Smooth muscle cell (in vitro differentiated cells): Measurements from ENCODE around the gene SPACA7. TPM values are rescaled to one million over a fixed set of nuclear protein-coding genes. Genes with fewer than 3 reads are reported as not detected.

Source experiments
- DNase-seq: peaks from one replicate; lab custom pipeline; 2025; ENCODE audit not compliant: unreplicated experiment; lab: John Stamatoyannopoulos, UW
- H2AFZ ChIP-seq: fragments of 200-600 bp; sonication (generic); 2 replicates; pipeline ENCODE4 v1.6.0; 2016; ENCODE audit warnings: antibody characterized with exemption, low read depth, mild to moderate bottlenecking
- H3F3A ChIP-seq: fragments of 200-600 bp; sonication (generic); 2 replicates; pipeline ENCODE4 v1.6.0; 2017; ENCODE audit warnings: antibody characterized with exemption, low read depth
- H3K27ac ChIP-seq: fragments of 200-600 bp; sonication (generic); 2 replicates; pipeline ENCODE4 v1.5.1; 2016; ENCODE audit warnings: low read depth, mild to moderate bottlenecking
- H3K27me3 ChIP-seq: fragments of 200-600 bp; sonication (generic); 2 replicates; pipeline ENCODE4 v1.6.1; 2016; ENCODE audit warnings: low read depth, mild to moderate bottlenecking
- H3K36me3 ChIP-seq: fragments of 200-600 bp; sonication (generic); 2 replicates; pipeline ENCODE4 v1.5.1; 2016; ENCODE audit warnings: low read depth
- H3K4me1 ChIP-seq: fragments of 200-600 bp; sonication (generic); 2 replicates; pipeline ENCODE4 v1.5.1; 2016; ENCODE audit warnings: low read depth
- H3K4me2 ChIP-seq: fragments of 200-600 bp; sonication (generic); 2 replicates; pipeline ENCODE4 v1.6.0; 2016; ENCODE audit warnings: mild to moderate bottlenecking
- H3K4me3 ChIP-seq: fragments of 200-600 bp; sonication (generic); 2 replicates; pipeline ENCODE4 v1.5.1; 2016; ENCODE audit warnings: mild to moderate bottlenecking
- H3K79me2 ChIP-seq: fragments of 200-600 bp; sonication (generic); 2 replicates; pipeline ENCODE4 v1.6.0; 2016; ENCODE audit warnings: low read depth, mild to moderate bottlenecking
- H3K9ac ChIP-seq: fragments of 200-600 bp; sonication (generic); 2 replicates; pipeline ENCODE4 v1.6.0; 2016; ENCODE audit warnings: low read depth
- H3K9me3 ChIP-seq: fragments of 200-600 bp; sonication (generic); replicated peaks from 2 replicates; pipeline ENCODE4 v1.5.1; 2016; ENCODE audit warnings: low read depth
- H4K20me1 ChIP-seq: fragments of 200-600 bp; sonication (generic); 2 replicates; pipeline ENCODE4 v1.6.0; 2016; ENCODE audit warnings: low read depth
- CTCF ChIP-seq: fragments of 200-600 bp; sonication (generic); IDR thresholded peaks from 2 replicates; pipeline ENCODE4 v1.5.1; 2017; ENCODE audit warnings: borderline replicate concordance, mild to moderate bottlenecking, antibody characterized with exemption; ENCODE audit not compliant: insufficient read depth, poor library complexity, severe bottlenecking
- WGBS: methylation state at CpG from one replicate; pipeline ENCODE4 v1.1.7; 2016; ENCODE audit warnings: low lambda C conversion rate; 5-methylcytosine and 5-hydroxymethylcytosine counted together
- polyA plus RNA-seq: library from polyadenylated mRNA; unstranded; fragments of >200 nt; fragmentation: Nextera tagmentation; extraction: Ambion mirVana; gene quantifications from 2 replicates; pipeline ENCODE4 v1.2.1, GENCODE V29; 2016
- total RNA-seq: library from RNA; depleted of rRNA; stranded (reverse); fragments of >200 nt; gene quantifications from 2 replicates; pipeline ENCODE4 v1.2.3, GENCODE V29; 2014

The SPACA7 gene
- total RNA-seq = not detected in 2 replicates
- not detected in 2 replicates for polyA plus RNA-seq

GRCh38 chr13:112376050-112376681, at the start of gene SPACA7:
TSS of gene SPACA7 (plus strand) at chr13:112376355. CDS start at chr13:112376386, 31 bp downstream.
- no peak within 1 kb of the TSS for H3K27ac ChIP-seq
- no peak for DNase-seq
- H3K4me1 ChIP-seq = no peaks in the 10 kb centered on the region
- H3K27me3 ChIP-seq = no peaks in the 10 kb centered on the region
- H3K4me2 ChIP-seq = no peak within 1 kb of the TSS
- H4K20me1 ChIP-seq = no peaks in the 10 kb centered on the region
- no peak within 1 kb of the TSS for H3K9ac ChIP-seq
- no peaks in the 10 kb centered on the region for H3K9me3 ChIP-seq
- no peak for TF ChIP-seq CTCF
- no peak within 1 kb of the TSS for H2AFZ ChIP-seq
- no peaks in the 10 kb centered on the region for H3K36me3 ChIP-seq
- 90% methylated on average over 8 of the region's 8 CpGs for WGBS
- no peaks in the 10 kb centered on the region for H3K79me2 ChIP-seq
- no peak within 1 kb of the TSS for H3K4me3 ChIP-seq
- H3F3A ChIP-seq = no peaks in the 10 kb centered on the region

- no peak for TF ChIP-seq CTCF
- H3K4me2 ChIP-seq = no peak overlapping the region
- no peaks in the 10 kb centered on the region for H3K79me2 ChIP-seq
- H3K4me1 ChIP-seq = no peaks in the 10 kb centered on the region
- WGBS = 87% methylated on average over 17 of the region's 17 CpGs
- no peak overlapping the region for H2AFZ ChIP-seq
- H3K27ac ChIP-seq = no peak overlapping the region
- H3K36me3 ChIP-seq = no peaks in the 10 kb centered on the region
- no peaks in the 10 kb centered on the region for H3K9me3 ChIP-seq
- DNase-seq = no peak
- no peak overlapping the region for H3K9ac ChIP-seq
- H4K20me1 ChIP-seq = no peaks in the 10 kb centered on the region
- H3K4me3 ChIP-seq = no peak overlapping the region
- H3K27me3 ChIP-seq = peaks cover 6% of the 10 kb centered on the region
- H3F3A ChIP-seq = no peaks in the 10 kb centered on the region
Measured at GRCh38 chr13:112326821-112327370, 49.3 kb upstream of the SPACA7 start.

DNA sequence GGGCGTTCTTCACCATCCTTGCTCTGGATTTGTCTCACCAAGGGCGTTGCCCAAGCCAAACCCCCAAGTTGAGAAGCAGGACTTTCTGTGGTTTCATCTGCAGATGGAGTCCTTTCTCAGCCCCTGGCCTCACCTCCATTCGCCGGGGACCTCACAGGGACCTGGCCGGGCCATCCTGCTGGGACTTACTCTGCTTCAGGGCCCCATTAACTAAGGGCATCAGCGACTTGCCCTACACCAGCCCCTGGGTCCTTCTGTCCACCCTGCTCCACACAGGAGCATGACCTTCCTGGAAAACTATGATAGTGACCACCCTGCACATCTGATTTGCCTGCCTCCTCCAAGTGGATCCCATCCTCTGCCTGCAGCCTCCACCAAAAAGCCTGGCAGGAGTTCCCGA, 47.2 kb upstream of the SPACA7 start:
- no peak overlapping the region for H3K4me3 ChIP-seq
- WGBS = 92% methylated on average over 7 of the region's 7 CpGs
- H3K4me1 ChIP-seq = no peaks in the 10 kb centered on the region
- H3K79me2 ChIP-seq = no peaks in the 10 kb centered on the region
- no peaks in the 10 kb centered on the region for H4K20me1 ChIP-seq
- no peaks in the 10 kb centered on the region for H3F3A ChIP-seq
- H2AFZ ChIP-seq = no peak overlapping the region
- no peak for TF ChIP-seq CTCF
- H3K4me2 ChIP-seq = no peak overlapping the region
- peaks cover 6% of the 10 kb centered on the region for H3K27me3 ChIP-seq
- H3K36me3 ChIP-seq = no peaks in the 10 kb centered on the region
- no peak overlapping the region for H3K9ac ChIP-seq
- no peak for DNase-seq
- no peak overlapping the region for H3K27ac ChIP-seq
- H3K9me3 ChIP-seq = no peaks in the 10 kb centered on the region

- H3K9me3 ChIP-seq = no peaks in the 10 kb centered on the region
- DNase-seq = no peak
- 88% methylated on average over 6 of the region's 6 CpGs for WGBS
- TF ChIP-seq CTCF = no peak
- H3K4me2 ChIP-seq = no peak overlapping the region
- no peak overlapping the region for H3K27ac ChIP-seq
- H3K36me3 ChIP-seq = no peaks in the 10 kb centered on the region
- no peak overlapping the region for H3K4me3 ChIP-seq
- H4K20me1 ChIP-seq = no peaks in the 10 kb centered on the region
- H3K4me1 ChIP-seq = no peaks in the 10 kb centered on the region
- peaks cover 6% of the 10 kb centered on the region for H3K27me3 ChIP-seq
- H3K9ac ChIP-seq = no peak overlapping the region
- H3F3A ChIP-seq = no peaks in the 10 kb centered on the region
- H2AFZ ChIP-seq = no peak overlapping the region
- no peaks in the 10 kb centered on the region for H3K79me2 ChIP-seq
Measured at GRCh38 chr13:112329376-112329775, 46.8 kb upstream of the SPACA7 start.
